ENCODE data around the gene DNAJC11. TPM values are rescaled to one million over a fixed set of nuclear protein-coding genes. Genes with fewer than 3 reads are reported as not detected.

DNAJC11 gene
- total and polyA plus RNA-seq, 9 donors = 10.1 to 94.5 (median 37.1) TPM

- no peaks in the 10 kb centered on the region for H3K27me3 ChIP-seq
- peaks cover 6% of the 10 kb centered on the region for H3K4me1 ChIP-seq (ENCODE audit: insufficient read depth)
- peak overlapping the region; percentile 58 for H3K4me3 ChIP-seq
- peak overlapping the region; percentile 82 to 98 for H3K27ac ChIP-seq
- intact Hi-C loops (cut with DNase I) = no loop called here
- WGBS, 3 donors = 0 to 1% (median 0%) methylated on average over 51 to 67 of the region's 67 CpGs
- H3K9me3 ChIP-seq = no peaks in the 10 kb centered on the region
- H3K36me3 ChIP-seq = no peaks in the 10 kb centered on the region
- peak in 3 of 5 donors; percentile 50 to 64 (median 63) for DNase-seq
- TF ChIP-seq CTCF (IDR thresholded peaks at IDR 0.05) (no peak), POLR2A (IDR thresholded peaks at IDR 0.05) (peak; percentile 45), EP300 (IDR thresholded peaks at IDR 0.05) (no peak)
Observed at GRCh38 chr1:6612641-6613360, 88.8 kb downstream of the DNAJC11 start.

DNA sequence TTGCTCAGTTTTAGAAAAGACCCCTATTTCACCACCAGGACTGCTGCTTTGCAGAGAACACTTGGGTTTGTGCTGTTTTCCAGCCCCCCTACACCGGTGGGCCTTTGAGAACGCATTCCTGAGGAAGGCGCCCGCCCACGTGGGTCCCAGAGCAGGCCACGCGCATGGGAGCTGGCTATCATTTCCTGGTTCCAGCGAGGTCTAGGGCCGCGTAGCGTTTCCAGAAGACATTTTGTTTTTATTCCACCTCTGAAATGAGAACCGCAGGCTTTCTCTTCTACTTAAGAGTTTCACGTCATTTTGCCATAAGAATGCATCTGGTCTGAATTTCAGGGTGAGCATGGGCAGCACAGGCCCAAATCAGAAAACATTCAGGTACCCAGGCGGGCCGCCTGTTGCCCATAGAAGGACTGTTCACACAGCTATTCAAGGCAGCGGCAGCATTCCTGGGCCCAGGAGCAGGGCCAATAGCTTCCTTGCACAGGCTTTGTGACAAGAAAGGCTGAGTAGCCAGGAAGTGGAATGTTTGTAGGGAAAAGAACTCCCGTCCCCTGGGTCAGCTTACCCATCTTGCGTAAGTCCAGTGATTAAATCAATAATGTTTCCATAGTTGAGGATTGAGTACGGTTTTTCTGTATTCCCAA, 97.6 kb downstream of the DNAJC11 start:
- Histone ChIP-seq H3K9me3 (no peaks in the 10 kb centered on the region), H3K36me3 (no peaks in the 10 kb centered on the region), H3K27me3 (no peaks in the 10 kb centered on the region), H3K27ac (peak overlapping the region; percentile 98 to 99), H3K4me3 (peak overlapping the region; percentile 45), H3K4me1 (ENCODE audit: insufficient read depth) (peaks cover 8% of the 10 kb centered on the region)
- intact Hi-C loops (cut with DNase I) = no loop called here
- DNase-seq = peak; percentile 76 to 84 (median 79)
- TF ChIP-seq EP300 (IDR thresholded peaks at IDR 0.05) = no peak
- peak; percentile 6 to 51 (median 38) for TF ChIP-seq CTCF (IDR thresholded peaks at IDR 0.05)
- 3 to 7% (median 5%) methylated on average over 19 of the region's 19 CpGs for whole genome bisulfite sequencing, 3 donors

- Histone ChIP-seq H3K27ac (peak overlapping the region; percentile 98 to 99), H3K9me3 (no peaks in the 10 kb centered on the region), H3K4me1 (ENCODE audit: insufficient read depth) (peaks cover 12% of the 10 kb centered on the region), H3K36me3 (no peaks in the 10 kb centered on the region), H3K4me3 (peak overlapping the region; percentile 45), H3K27me3 (no peaks in the 10 kb centered on the region)
- WGBS, 3 donors = 0 to 1% (median 0%) methylated on average over 36 of the region's 36 CpGs
- intact Hi-C loops (cut with DNase I) = no loop called here
- no peak for TF ChIP-seq CTCF (IDR thresholded peaks at IDR 0.05)
- no peak for TF ChIP-seq POLR2A (IDR thresholded peaks at IDR 0.05)
- no peak for TF ChIP-seq EP300 (IDR thresholded peaks at IDR 0.05)
- DNase-seq = peak; percentile 65 to 79 (median 76)
Observed at GRCh38 chr1:6603238-6603914, 98.2 kb downstream of the DNAJC11 start.

DNA sequence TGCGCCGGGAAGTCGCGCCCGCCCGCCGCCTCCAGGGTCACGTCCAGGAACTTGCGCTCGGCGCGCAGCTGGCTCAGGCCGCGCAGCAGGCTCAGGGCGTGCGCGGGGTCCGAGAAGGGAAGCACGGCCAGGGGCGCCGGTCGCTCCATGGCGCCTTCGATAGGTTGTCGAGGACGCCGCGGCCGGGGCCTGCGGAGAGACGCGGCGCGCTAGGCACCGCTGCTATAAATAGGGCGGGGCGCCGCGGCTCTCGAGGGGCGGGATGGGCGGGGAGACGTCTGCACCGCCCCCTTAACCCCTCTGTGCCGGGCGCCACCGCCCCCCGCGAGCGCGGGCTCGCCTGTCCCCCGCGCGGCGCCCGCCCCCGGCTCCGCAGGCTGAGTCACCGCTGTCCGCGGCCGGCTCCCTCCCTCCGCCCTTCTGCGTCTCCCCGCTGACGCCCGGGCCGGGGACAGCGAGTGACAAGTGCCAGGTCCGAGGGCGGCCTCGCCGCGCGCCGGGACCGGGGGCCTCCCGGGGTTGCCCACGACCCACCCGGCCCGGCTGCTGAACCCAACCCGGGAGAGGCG, 98.9 kb downstream of the DNAJC11 start, which contains the start of gene KLHL21:
Gene KLHL21 (minus strand): TSS at position 201 of the 569 bp plus-strand sequence. CDS start 52 bp downstream, at position 149.
- WGBS, 3 donors = 0 to 1% (median 1%) methylated on average over 29 to 83 of the region's 84 CpGs
- Histone ChIP-seq H3K4me3 (peak within 1 kb of the TSS; percentile 45), H3K27ac (peak within 1 kb of the TSS; percentile 98 to 99), H3K36me3 (no peaks in the 10 kb centered on the region), H3K4me1 (ENCODE audit: insufficient read depth) (peaks cover 15% of the 10 kb centered on the region), H3K27me3 (no peaks in the 10 kb centered on the region), H3K9me3 (no peaks in the 10 kb centered on the region)
- TF ChIP-seq POLR2A (IDR thresholded peaks at IDR 0.05) (peak; percentile 92), EP300 (IDR thresholded peaks at IDR 0.05) (no peak)
- intact Hi-C loops (cut with DNase I) = no loop called here
- peak; percentile 91 to 93 (median 92) for DNase-seq
